SKM-1 treated with dmso at 0.1 percent for 144 hours (cell line): ENCODE measurements around the gene RBM47.
"Not testable (repeated sequence)": the region's sequence is repeated elsewhere in the genome, so short reads cannot be mapped to it uniquely, and the experiment has no call there.

Experiments used
- DNase-seq: peaks from one replicate; lab custom pipeline; 2025; ENCODE audit not compliant: unreplicated experiment; lab: John Stamatoyannopoulos, UW

The RBM47 gene

DNA sequence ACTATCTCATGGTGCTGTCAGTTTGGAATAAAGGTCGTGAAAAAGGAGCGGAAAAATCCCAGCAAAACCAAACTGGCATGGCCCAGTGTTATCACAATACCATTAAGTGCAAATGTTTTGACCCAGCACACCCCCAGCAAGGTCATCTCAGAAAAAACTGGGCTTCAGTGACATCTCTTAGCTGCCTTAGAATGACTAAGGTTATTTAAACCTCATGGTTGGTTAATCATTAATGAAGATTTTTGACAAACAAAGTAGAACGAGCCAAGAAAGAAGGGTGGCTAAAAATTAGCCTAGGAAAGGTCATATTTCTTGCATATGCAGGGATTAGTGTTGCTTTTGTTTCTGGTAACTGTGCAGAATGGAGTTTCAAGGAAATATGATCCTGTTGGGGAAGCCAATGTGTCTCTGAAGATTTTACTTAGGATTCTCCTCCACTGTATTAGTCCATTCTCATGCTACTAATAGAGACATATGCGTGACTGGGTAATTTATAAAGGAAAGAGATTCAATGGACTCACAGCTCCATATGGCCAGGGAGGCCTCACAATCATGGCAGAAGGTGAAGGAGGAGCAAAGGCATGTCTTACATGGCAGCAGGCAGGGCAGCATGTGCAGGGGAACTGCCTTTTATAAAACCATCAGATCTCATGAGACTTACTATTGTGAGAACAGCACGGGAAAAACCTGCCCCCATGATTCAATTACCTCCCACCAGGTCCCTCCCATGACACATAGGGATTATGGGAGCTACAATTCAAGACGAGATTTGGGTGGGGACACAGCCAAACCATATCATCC is 211.0 kb downstream of the RBM47 start:
- DNase-seq: no peak

DNA sequence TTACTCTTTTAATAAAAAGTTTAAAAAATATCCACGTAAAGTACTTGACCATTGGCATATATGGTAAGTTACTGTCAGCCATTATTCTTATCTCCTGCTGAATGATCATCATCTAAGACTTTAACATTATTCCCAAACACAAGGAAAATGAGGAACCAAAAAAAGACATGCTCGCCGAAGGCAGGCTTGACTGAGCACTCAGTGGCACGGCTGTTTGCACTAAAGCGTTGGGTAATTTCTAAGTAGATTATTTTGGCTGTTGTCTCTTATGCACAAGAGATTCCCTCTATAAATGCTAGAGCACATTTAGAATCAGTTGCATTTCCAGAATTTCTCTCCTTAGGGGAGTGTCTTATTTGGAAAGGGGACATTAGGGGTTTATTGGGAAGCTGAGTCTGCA is 211.7 kb downstream of the RBM47 start:
- no peak for DNase-seq

DNA sequence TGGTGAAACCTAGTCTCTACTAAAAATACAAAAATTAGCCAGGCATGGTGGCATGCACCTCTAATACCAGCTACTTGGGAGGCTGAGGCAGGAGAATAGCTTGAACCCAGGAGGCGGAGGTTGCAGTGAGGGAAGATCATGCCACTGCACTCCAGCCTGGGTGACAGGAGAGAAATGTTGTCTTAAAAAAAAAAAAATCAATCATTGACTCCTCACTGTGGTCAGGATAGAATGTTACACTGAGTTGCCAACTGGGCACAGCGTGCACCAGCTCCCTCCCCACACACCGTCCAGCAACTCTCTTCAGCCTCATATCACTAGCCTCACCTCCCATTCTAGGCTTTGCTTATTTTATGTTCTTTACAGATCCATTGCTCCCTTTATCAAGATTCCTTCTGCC is 215.0 kb downstream of the RBM47 start:
- no peak for DNase-seq

DNA sequence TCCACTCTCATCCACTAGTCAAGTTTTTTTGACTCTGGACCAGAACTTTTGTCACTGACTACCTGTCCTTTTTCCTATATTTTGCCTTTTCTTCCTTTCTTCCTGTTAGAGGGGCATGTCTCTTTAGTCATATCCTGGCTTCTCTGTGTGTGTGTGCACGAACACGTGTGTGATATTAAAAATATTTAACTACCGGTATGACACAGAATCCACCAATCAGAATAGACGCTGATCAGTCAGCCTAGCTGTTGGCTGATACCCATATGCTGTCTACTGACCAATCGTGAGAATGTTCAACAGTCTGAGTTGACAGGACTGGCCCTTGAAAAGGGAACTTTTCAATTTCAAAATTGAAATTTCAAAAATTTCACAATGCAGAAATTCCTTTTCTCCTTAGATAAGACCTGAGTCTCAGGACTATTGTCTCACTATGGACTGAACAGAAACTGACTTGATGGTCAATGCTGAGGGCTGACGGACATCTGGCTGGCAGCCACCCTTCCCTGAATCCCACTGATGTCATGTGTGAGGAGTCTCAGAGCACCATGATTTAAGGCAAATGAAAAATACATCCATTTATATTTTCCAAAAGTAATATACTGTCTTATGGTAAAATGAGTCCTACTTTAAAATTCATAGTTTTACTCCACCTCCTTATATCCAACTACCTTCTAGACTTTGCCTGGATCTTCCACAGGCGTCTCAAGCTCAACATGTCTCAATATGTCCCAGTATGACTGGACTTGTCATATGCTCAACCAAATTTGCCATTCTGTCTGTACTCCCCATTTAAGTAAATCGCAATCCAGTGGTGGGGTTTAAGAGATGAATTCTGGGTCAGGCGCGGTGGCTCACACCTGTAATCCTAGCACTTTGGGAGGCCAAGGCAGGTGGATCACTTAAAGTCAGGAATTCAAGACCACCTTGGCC is 216.5 kb downstream of the RBM47 start:
- no peak for DNase-seq

DNA sequence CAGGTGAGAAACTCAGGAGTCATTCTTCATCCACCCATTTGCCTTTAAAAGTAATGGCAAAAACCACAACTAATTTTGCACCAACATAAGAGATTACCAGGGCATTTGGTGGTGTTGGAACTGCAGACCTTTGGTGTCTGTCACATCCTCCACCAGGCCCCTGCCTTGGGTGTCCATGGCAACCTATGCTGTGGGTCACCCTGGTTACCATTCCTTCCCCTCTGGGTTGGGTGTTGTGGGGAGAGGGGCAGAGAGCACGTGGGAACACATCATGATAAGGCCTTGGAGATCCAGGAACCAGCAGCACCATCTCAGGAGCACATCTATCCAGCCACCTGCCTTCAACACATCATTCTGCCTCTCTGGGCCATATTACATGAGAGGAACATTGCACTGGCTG is 217.3 kb downstream of the RBM47 start:
- no peak for DNase-seq

DNA sequence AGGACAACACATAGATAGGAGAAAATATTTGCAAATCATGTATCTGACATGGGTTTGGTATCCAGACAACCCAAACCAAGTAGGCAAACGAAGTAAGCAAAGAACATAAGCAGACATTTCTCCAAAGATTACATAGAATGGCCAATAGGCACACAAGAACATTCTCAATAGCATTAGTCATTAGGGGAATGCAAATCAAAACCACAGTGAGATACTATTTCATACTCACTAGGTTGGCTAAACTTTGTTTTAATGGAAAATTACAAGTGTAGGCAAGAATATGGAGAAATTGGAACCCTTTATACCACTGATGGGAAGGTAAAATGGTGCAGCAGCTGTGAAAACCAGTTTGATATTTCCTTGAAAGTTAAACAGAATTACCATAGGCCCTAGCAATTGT is 219.8 kb downstream of the RBM47 start:
- DNase-seq: no peak

DNA sequence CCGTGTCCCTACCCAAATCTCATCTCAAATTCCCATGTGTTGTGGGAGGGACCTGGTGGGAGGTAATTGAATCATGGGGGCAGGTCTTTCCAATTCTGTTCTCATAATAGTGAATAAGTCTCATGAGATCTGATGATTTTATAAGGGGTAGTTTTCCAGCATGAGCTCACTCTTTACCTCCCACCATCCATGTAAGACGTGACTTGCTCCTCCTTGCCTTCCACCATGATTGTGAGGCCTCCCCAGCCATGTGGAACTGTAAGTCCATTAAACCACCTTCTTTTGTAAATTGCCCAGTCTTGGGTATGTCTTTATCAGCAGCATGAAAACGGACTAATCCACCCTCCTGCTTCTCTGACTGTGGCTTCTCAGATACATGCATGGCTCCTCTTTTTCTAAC is 222.2 kb downstream of the RBM47 start:
- not testable (repeated sequence) for DNase-seq

DNA sequence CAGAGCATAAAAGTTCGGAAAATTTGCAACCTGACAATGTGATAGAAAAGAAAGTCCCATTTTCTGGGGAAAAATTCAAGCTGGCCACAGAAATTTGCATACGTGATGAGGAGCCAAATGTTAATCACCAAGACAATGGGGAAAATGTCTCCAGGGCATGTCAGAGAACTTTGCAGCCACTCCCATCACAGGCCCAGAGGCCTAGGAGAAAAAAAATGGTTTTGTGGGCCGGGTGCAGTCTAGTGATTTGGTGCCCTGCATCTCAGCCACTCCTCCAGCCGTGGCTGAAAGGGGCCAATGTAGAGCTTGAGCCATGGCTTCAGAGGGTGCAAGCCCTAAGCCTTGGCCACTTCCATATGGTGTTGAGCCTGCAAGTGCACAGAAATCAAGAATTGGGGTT is 223.3 kb downstream of the RBM47 start:
- no peak for DNase-seq

DNA sequence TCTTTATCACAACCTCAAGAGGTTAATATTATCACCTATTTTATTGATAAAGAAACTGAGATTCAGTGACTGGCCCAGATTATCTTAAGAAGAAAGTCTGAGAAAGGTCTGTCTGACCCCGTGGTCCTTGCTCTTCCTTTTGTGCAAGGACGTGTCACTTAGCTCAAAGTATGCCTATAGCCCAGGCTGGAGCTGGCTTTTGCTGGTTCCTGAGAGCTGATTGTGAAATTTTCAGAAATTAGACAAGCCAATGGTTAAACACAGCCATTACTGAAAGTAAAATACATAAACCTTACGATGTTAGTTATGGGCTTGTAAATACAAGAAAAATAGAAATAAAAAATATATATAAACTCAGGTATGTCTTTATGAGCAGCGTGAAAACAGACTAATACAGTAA is 224.5 kb downstream of the RBM47 start:
- DNase-seq: no peak

DNA sequence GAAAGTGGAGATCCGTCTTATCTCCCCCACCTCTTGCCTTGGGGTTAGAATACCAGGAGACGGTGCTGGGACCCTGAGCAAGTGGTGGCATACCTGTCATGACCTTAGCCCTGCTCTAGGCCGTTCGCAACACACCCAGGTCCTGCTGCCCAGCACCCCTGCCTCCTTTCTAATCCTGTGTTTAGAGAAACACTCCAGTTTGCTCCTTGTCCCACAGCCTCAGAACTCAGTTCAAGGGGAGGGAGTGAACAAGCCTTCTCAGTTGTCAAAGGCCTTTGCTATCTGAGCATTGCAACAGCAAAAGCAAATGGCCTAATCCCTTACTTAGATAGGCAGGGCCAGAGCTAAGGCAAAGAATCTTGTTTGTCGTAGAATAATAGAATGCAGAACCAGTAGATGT is 226.6 kb downstream of the RBM47 start:
- DNase-seq: no peak

DNA sequence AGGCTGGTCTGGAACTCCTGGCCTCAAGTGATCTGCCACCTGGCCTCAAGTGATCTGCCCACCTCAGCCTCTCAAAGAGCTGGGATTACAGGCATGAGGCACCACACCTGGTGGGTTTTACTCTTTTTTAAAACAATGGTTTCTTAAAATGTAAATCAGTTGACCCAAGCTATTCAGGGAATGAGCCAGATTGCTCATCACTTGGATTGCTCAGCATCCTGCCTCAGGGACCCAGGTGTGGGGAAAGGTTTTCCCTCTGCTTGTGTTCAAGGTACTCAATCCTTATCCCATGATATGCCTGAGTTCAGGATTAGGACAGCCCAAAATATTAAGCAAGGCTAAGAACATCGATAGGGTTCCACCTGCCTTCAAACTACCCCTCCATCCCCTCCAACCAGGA is 227.1 kb downstream of the RBM47 start:
- DNase-seq: no peak

DNA sequence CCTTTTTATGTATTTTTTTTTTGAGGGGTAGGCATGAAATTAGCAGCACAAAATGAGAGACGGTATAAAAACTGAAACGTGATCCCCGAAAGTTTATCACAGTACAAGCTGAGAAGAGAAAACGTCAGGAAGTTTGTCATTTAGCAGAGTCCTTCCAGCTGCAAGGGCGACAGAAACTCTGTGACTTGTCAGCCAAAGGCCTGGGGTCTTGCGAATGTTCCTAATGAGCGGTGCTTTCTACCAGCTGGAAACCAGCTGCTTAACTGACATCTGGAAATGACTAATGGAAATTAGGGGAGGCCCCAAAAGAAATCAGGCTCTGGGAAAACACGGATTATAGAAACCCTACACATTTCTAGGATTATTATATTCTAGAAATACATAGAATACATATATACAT is 228.0 kb downstream of the RBM47 start:
- no peak for DNase-seq

DNA sequence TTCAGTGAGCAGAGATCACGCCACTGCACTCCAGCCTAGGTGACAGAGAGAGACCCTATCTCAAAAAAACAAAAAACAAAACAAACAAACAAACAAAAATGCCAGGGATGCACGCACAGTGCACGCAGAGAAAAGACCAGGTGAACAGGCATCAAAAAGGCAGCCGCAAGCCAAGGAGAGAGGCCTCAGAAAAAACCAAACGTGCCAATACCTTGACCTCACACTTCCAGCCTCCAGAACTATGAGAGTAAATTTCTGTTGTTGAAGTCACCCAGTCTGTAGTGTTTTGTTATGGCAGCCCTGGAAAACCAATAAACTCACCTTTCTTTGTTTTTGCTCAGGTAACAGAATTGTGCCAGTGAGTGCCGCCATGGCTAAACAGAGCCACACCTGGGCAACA is 228.6 kb downstream of the RBM47 start:
- DNase-seq: no peak

DNA sequence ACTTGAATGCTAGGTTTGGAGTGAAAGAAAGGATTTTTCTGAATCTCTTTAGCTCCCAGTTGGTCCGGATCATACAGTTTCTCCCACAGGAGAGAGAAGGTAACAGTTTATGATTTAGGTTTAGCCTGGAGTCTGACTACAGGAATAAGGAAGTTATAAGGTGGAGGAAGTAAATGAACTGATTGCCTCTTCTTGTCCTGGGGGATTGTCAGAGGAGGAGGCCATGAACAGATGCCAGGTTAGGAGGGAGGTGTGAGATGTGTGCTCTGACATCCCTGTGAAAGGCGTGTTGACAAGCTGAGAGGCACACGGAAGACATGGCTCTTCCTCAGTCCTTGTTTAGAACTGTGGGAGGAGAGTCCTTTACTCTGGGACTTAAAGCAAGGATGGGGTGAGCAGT is 230.1 kb downstream of the RBM47 start:
- peak; percentile 12 for DNase-seq

DNA sequence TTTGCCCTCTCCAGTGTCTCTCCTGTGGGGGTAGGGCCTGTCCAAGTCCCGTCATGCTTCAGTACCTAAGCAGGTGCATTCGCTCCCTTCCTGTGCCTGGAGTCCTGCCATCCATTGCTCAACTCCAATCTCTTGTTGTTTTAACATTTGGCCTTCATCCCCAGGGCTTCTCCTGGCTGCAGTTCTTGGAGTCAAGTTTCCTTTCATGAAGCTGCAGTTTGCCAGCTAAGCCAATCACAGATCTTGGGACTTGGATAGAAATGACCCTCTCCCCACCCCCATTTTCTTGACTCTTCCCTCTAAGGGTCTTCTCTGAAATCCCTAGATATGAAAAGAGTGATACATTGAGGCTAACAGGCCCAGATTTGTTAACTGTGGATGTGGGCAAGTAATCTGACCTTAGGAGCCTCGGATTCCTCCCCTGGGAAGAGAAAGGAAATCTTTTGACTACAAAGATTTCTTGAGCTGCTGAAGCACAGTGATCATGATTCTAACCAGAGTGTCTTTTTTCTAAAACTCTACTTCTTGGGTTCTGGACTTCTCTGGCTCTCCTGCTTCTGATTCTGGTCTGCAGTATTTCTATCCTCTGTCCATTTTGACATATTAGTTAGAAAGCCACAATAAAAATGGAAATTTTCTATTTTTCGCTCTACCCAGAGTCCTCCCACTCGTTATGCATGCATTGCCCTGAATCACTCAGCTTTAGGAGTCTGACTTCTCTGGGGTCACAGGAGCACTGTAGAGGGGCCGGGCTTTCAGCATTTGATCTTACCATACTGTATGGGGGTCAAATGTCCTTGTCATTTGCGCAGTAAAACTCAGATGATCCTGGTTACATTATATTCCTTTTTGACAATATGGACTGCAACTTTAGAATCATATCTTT is 233.5 kb downstream of the RBM47 start:
- no peak for DNase-seq

DNA sequence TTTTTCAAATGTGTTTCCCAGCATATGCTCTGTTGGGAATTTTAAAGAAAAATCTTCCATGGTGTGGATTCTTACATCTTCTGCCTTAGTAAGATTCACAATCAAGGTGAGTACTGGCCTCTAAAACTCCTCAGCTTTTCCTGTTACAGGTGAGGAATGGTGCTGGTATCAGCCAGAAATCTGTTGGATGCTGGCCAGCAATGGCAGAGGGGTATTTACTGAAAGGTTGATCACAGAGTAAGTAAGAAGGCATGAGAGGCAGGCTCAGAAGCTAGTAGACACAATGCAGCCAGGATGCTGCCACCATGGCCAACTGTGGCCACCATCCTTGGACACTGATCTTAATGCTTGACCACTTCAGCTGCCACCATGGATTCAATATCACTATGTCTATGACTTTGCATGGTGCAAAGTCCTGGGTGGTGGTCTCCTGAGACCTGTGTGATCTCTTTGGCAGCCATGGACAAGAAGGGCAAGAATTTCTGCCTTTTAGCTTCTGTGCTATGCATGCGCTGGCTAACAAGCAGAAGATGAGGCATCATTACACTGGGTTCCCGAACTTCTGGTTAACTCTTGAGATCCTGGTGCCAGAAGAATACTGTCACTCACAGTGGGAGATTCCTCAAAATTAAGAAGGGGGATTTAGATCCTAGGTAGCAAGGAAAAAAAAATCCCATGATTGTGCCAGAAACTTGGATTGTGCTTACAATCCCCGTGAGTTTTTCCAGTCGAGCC is 234.3 kb downstream of the RBM47 start:
- DNase-seq: no peak

DNA sequence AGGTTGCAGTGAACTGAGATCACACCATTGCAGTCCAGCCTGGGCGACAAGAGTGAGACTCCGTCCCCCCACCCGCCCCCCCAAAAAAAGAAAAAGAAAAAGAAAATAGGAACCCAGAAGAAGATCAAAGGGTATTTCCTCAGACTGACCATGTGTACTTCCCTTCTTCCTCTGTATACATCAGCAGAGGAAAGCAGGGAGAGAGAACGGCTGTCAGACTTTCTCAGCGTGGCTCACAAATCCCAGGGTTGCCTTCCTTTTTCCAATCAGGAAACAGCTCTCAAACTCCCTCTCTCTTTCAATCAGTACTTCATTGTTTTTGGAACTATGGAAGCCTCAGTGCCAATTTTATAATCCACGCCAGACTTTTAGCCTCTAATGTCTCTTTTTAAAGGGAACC is 235.4 kb downstream of the RBM47 start:
- no peak for DNase-seq

DNA sequence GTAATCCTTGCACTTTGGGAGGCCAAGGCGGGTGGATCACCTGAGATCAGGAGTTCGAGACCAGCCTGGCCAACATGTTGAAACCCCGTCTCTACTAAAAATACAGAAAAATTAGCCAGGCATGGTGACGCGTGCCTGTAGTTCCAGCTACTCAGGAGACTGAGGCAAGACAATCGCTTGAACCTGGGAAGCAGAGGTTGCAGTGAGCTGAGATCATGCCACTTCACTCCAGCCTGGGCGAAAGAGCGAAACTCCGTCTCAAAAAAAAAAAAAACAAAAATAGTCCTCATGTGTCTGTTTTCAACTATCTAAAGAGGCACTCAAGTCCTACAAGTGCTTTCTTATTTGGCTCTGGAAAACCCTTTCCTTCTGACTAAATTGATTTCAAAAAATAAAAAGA is 237.4 kb downstream of the RBM47 start:
- DNase-seq: not testable (repeated sequence)

DNA sequence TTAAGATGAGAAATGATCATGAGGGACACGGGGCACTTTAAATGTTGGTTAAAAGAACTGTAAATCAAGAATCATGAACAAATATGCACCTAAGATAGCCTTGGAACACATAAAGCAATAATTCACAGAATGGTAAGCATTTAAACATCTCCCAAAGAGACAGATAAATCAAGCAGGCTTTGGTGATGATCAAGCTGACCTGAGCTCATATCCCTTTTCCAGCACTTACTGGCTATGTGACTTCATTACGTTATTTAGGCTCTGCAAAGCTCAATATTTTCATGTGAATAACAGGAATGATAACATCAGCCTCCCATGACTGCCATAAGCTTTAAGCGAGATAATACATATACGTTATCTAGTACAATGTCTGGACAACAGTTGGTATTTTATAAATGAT is 239.7 kb downstream of the RBM47 start:
- DNase-seq: no peak

DNA sequence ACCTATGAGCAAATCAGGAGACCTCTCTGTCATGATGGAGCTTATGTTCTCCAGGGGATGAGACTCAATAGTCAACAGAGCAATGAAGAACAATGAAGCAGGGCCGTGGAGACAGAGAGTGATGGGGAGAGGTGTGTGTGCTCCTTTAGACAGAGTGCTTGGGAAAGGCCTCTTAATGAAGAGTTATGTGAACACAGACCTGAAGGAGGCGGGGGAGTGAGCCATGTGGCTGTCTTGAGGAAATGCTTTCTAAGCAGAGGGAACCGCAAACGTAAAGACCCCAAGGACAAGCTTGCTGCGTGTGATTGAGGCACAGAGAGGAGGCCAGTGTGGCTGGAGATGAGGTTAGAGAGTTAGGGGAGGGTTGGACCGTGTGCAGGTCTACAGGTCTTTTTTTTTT is 241.4 kb downstream of the RBM47 start:
- no peak for DNase-seq

DNA sequence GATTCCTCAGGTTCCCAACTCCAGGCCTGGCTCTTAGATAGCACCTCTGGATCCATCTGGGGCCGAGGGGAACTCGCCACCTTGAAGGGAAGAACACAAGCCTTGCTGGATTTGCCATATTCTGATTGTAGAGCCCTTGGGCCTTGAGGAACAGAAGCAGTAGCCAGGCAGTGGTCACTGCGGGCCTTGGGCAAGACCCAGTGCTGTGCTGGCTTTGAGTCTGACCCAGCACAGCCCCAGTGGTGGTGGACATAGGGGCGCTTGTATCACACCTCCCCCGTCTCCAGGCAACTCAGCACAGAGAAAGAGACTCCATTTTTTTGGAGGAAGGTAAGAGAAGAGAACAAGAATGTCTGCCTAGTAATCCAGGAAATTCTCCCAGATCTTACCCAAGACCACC is 249.0 kb downstream of the RBM47 start:
- no peak for DNase-seq
